NCI-H748 treated with DMSO at 0.1 percent for 48 hours (cell line): ENCODE results near the gene HDAC4.

Experiments used
- DNase-seq: peaks from one replicate; lab custom pipeline; 2025; lab: John Stamatoyannopoulos, UW

HDAC4 gene

GRCh38 chr2:239139566-239139965 lies 261.3 kb downstream of the HDAC4 start:
- DNase-seq = no peak

GRCh38 chr2:239139101-239139500 lies 261.7 kb downstream of the HDAC4 start:
- DNase-seq = no peak

GRCh38 chr2:239138610-239139009 lies 262.2 kb downstream of the HDAC4 start:
- no peak for DNase-seq

GRCh38 chr2:239137898-239138283 lies 262.9 kb downstream of the HDAC4 start:
- no peak for DNase-seq

- DNase-seq = no peak
Observed at GRCh38 chr2:239137165-239137897, 263.5 kb downstream of the HDAC4 start.

GRCh38 chr2:239136762-239137161 lies 264.1 kb downstream of the HDAC4 start:
- no peak for DNase-seq

- DNase-seq = no peak
Observed at GRCh38 chr2:239136203-239136602, 264.6 kb downstream of the HDAC4 start.

- DNase-seq = no peak
Observed at GRCh38 chr2:239135531-239135930, 265.3 kb downstream of the HDAC4 start.

GRCh38 chr2:239133945-239134570 lies 266.8 kb downstream of the HDAC4 start:
- no peak for DNase-seq

- no peak for DNase-seq
Observed at GRCh38 chr2:239132786-239133185, 268.0 kb downstream of the HDAC4 start.

- DNase-seq = no peak
Observed at GRCh38 chr2:239132156-239132709, 268.6 kb downstream of the HDAC4 start.

- DNase-seq = no peak
Observed at GRCh38 chr2:239131521-239131920, 269.3 kb downstream of the HDAC4 start.

GRCh38 chr2:239130786-239131325 lies 270.0 kb downstream of the HDAC4 start:
- DNase-seq = no peak

GRCh38 chr2:239130041-239130440 lies 270.8 kb downstream of the HDAC4 start:
- DNase-seq = no peak

GRCh38 chr2:239129147-239129920 lies 271.5 kb downstream of the HDAC4 start:
- no peak for DNase-seq

- no peak for DNase-seq
Observed at GRCh38 chr2:239128706-239129105, 272.1 kb downstream of the HDAC4 start.

- no peak for DNase-seq
Observed at GRCh38 chr2:239127513-239127912, 273.3 kb downstream of the HDAC4 start.

GRCh38 chr2:239125726-239126675 lies 274.8 kb downstream of the HDAC4 start:
- no peak for DNase-seq

GRCh38 chr2:239124152-239124899 lies 276.5 kb downstream of the HDAC4 start:
- no peak for DNase-seq

- DNase-seq = no peak
Observed at GRCh38 chr2:239122421-239123110, 278.3 kb downstream of the HDAC4 start.
